Measurements from ENCODE around the gene C1QTNF3. TPM values are rescaled to one million over a fixed set of nuclear protein-coding genes. Genes with fewer than 3 reads are reported as not detected.

The C1QTNF3 gene
- total and polyA plus RNA-seq, 12 donors = 0.42 to 13.0 (median 1.9) TPM

DNA sequence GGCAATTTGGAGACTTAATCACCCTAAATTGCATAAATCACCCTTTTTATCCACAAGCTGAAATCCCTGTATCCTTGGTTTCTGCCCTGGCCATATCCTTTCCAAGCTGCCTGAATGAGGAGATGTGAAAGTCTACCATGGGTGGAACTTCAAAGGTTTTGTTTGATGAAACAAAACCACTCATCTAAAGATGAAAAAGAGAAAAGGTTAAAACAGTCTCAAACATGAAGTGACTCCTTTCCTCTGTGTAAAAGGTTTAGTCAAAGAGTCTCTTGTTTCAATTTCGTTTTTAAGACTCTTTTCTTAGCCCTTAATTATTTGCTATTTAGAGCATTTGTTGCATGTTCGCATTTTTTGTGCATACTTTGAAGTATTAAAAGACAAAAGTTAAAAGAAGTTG, 69.7 kb downstream of the C1QTNF3 start:
- Histone ChIP-seq H3K4me3 (no peak overlapping the region), H3K36me3 (replicated peaks in 1 of 2) (no peaks in the 10 kb centered on the region), H3K27ac (no peak overlapping the region), H3K27me3 (no peaks in the 10 kb centered on the region), H3K9me3 (replicated peaks in 1 of 3) (no peaks in the 10 kb centered on the region), H3K4me1 (replicated peaks in 1 of 2) (peaks cover 0 to 8% of the 10 kb centered on the region in 2 donors)
- no peak for DNase-seq
- no peak for TF ChIP-seq POLR2A (IDR thresholded peaks at IDR 0.05)
- intact Hi-C loops (cut with DNase I) = no loop called here
- 72 to 86% (median 79%) methylated on average over 2 of the region's 2 CpGs for WGBS, 4 donors

DNA sequence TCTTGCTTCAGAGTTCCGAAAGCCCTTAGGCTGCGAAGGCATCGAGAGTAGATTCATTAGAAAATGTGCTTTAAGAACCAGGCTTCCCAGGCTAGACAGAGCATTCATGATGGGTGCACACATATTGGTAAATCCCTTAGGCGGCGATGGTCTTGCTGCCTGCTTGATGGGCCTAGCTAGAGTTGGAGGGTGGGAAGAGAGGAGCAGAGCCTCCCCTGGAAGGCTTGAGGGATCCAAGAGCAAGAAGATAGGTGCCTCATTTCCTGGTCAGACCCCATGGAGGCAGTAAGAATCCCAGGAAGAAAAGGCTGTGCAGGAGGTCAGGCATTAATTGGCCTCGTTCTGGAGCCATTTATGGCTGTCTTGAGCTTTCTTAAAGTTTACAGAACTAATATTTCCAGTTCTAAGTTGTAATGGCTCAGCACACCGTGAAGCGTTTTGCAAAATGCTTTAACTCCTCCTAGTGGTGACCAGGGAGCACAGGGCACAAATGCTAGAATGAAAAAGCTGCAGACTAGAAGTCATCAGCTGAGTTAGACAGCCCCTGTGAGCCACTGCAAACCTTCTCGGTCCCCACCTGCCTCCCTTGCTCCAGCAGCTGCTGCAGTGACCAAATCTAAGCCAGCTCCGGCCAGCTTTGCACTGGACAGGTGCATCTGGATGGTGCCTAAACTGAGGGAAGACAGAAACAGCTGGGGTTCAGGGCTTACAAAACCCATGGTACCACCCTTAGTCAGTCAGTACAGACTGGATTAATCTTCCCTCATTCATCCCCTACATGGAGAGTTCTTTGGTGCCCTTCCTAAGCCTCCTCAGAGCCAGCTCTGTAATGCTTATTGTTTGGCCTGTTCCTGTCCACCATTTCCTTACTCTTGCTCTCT, 73.2 kb downstream of the C1QTNF3 start:
- TF ChIP-seq POLR2A (IDR thresholded peaks at IDR 0.05) (no peak), CTCF (IDR thresholded peaks at IDR 0.05) (peak; percentile 23 to 75 (median 66))
- WGBS, 4 donors = 46 to 78% (median 56%) methylated on average over 8 to 10 of the region's 10 CpGs
- no peak overlapping the region for H3K27ac ChIP-seq
- no peaks in the 10 kb centered on the region for H3K27me3 ChIP-seq
- no peak overlapping the region for H3K4me3 ChIP-seq
- H3K36me3 ChIP-seq (replicated peaks in 1 of 2) = no peaks in the 10 kb centered on the region
- intact Hi-C loops (cut with DNase I) = loop anchor here in 1 of 2 donors (10.0 kb wide), 1 partner anchor 495 kb away; no protein-coding TSS in a partner anchor
- peaks cover 0 to 8% of the 10 kb centered on the region in 2 donors for H3K4me1 ChIP-seq (replicated peaks in 1 of 2)
- no peaks in the 10 kb centered on the region for H3K9me3 ChIP-seq (replicated peaks in 1 of 3)
- DNase-seq = peak; percentile 17 to 55 (median 32)

- Histone ChIP-seq H3K27ac (no peak overlapping the region), H3K4me3 (no peak overlapping the region), H3K36me3 (replicated peaks in 1 of 2) (no peaks in the 10 kb centered on the region), H3K27me3 (no peaks in the 10 kb centered on the region), H3K9me3 (replicated peaks in 1 of 3) (no peaks in the 10 kb centered on the region), H3K4me1 (replicated peaks in 1 of 2) (no peaks in the 10 kb centered on the region)
- TF ChIP-seq CTCF (IDR thresholded peaks at IDR 0.05) (no peak), POLR2A (IDR thresholded peaks at IDR 0.05) (no peak)
- WGBS, 4 donors = 65 to 80% (median 69%) methylated on average over 3 of the region's 3 CpGs
- peak in 1 of 7 donors; percentile 6 for DNase-seq
- intact Hi-C loops (cut with DNase I) = loop anchor here in 1 of 2 donors (10.0 kb wide), 1 partner anchor 494 kb away; no protein-coding TSS in a partner anchor
These were observed 74.6 kb downstream of the C1QTNF3 start for GRCh38 chr5:33968211-33969005.

Small RNAs within 50 kb of the gene (small RNA-seq; reads per million reads assigned to genes)
- gene AC139783.1 = 0 reads per million in 2 donors

Other genes starting within 250 kb of the C1QTNF3 start
- 10 to 100 TPM in 7 of 9 donors, 1 to 10 TPM in 2; 2.1 to 76.1 (median 18.2) TPM for gene ADAMTS12, start 151.2 kb downstream of the C1QTNF3 start, total RNA-seq
- 1 to 10 TPM; 1.9 to 9.0 (median 5.1) TPM for gene ADAMTS12, start 151.2 kb downstream of the C1QTNF3 start, polyA plus RNA-seq
- gene RXFP3, start 106.8 kb downstream of the C1QTNF3 start, total RNA-seq = 1 to 10 TPM in 3 of 9 donors, under 1 TPM in 4, not detected in 2; 0.14 to 9.7 (median 0.65) TPM
- gene RXFP3, start 106.8 kb downstream of the C1QTNF3 start, polyA plus RNA-seq = under 1 TPM in 1 of 3 donors, not detected in 2; 0.60 TPM
- under 1 TPM in 1 of 9 donors, not detected in 8; 0.44 TPM for gene SLC45A2, start 58.5 kb downstream of the C1QTNF3 start, total RNA-seq
- gene SLC45A2, start 58.5 kb downstream of the C1QTNF3 start, polyA plus RNA-seq = under 1 TPM in 2 of 3 donors, not detected in 1; 0.03 to 0.16 TPM
- gene AMACR, start 35.2 kb downstream of the C1QTNF3 start, total RNA-seq = 10 to 100 TPM; 17.3 to 46.5 (median 25.6) TPM
- gene AMACR, start 35.2 kb downstream of the C1QTNF3 start, polyA plus RNA-seq = 10 to 100 TPM in 1 of 3 donors, 1 to 10 TPM in 2; 9.2 to 26.1 (median 9.6) TPM